ENCODE measurements around the gene HCN2.

HCN2 gene

GRCh38 chr19:612941-613340, 23.3 kb downstream of the HCN2 start:
- no peaks in the 10 kb centered on the region for H3K9me3 ChIP-seq (ENCODE audit: control extremely low read depth in 1 of 5, control insufficient read depth in 4 of 5, insufficient read depth in 2 of 5, low read depth in 1 of 5, low read length in 4 of 5)
- no peak overlapping the region for H3K27ac ChIP-seq (ENCODE audit: insufficient read depth in 1 of 2, low read depth in 1 of 2, low read length in 2 of 2, poor library complexity in 1 of 2, severe bottlenecking in 2 of 2)
- WGBS (ENCODE audit: insufficient coverage), result 93% methylated on average over 32 of the region's 33 CpGs
- ChIA-PET POLR2A (interaction anchor here (0.6 kb wide), 1 partner anchor 1810 kb away, joined by 4 read pairs; no protein-coding TSS in a partner anchor), CTCF (no interaction called here)
- H3K4me1 ChIP-seq (ENCODE audit: control extremely low read depth in 1 of 4, control insufficient read depth in 4 of 4, insufficient read depth in 4 of 4, low read length in 3 of 4), result peaks cover 0 to 33% (median 18%) of the 10 kb centered on the region in 4 experiments
- H3K4me3 ChIP-seq (ENCODE audit: control insufficient read depth in 1 of 7, extremely low read depth in 1 of 7, insufficient read depth in 4 of 7, low read depth in 2 of 7, low read length in 6 of 7), result no peak overlapping the region
- H3K36me3 ChIP-seq (ENCODE audit: control insufficient read depth in 4 of 4, insufficient read depth in 4 of 4, low read length in 3 of 4), result peaks cover 0 to 7% (median under 1%) of the 10 kb centered on the region in 4 experiments
- no peak for DNase-seq
- H3K27me3 ChIP-seq (replicated peaks in 2 of 5; ENCODE audit: control insufficient read depth in 4 of 5, insufficient read depth in 5 of 5, low read length in 4 of 5), result peaks cover 0 to 15% (median 0%) of the 10 kb centered on the region in 5 experiments

GRCh38 chr19:613732-614567, 24.3 kb downstream of the HCN2 start:
- CTCF ChIA-PET, result no interaction called here
- Histone ChIP-seq H3K4me3 (ENCODE audit: control insufficient read depth in 1 of 7, extremely low read depth in 1 of 7, insufficient read depth in 4 of 7, low read depth in 2 of 7, low read length in 6 of 7) (no peak overlapping the region), H3K27me3 (replicated peaks in 2 of 5; ENCODE audit: control insufficient read depth in 4 of 5, insufficient read depth in 5 of 5, low read length in 4 of 5) (peaks cover 0 to 15% (median 0%) of the 10 kb centered on the region in 5 experiments), H3K4me1 (ENCODE audit: control extremely low read depth in 1 of 4, control insufficient read depth in 4 of 4, insufficient read depth in 4 of 4, low read length in 3 of 4) (peaks cover 0 to 28% (median 16%) of the 10 kb centered on the region in 4 experiments), H3K27ac (ENCODE audit: insufficient read depth in 1 of 2, low read depth in 1 of 2, low read length in 2 of 2, poor library complexity in 1 of 2, severe bottlenecking in 2 of 2) (no peak overlapping the region), H3K36me3 (ENCODE audit: control insufficient read depth in 4 of 4, insufficient read depth in 4 of 4, low read length in 3 of 4) (peaks cover 0 to 16% (median 7%) of the 10 kb centered on the region in 4 experiments), H3K9me3 (ENCODE audit: control extremely low read depth in 1 of 5, control insufficient read depth in 4 of 5, insufficient read depth in 2 of 5, low read depth in 1 of 5, low read length in 4 of 5) (no peaks in the 10 kb centered on the region)
- no peak for DNase-seq
- 79% methylated on average over 41 of the region's 54 CpGs for WGBS (ENCODE audit: insufficient coverage)
- POLR2A ChIA-PET, result no interaction called here

DNA sequence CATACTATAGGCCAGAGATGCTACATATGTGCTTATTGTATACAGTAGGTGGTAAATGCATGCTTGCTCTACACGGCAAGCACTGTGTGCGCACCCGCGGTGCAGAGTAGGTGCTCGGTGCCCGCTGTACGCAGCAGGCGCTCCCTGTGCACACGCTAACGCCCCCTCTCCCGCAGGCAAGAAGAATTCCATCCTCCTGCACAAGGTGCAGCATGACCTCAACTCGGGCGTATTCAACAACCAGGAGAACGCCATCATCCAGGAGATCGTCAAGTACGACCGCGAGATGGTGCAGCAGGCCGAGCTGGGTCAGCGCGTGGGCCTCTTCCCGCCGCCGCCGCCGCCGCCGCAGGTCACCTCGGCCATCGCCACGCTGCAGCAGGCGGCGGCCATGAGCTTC, 25.9 kb downstream of the HCN2 start:
- Histone ChIP-seq H3K4me1 (ENCODE audit: control extremely low read depth in 1 of 4, control insufficient read depth in 4 of 4, insufficient read depth in 4 of 4, low read length in 3 of 4) (peaks cover 0 to 13% (median 9%) of the 10 kb centered on the region in 4 experiments), H3K27me3 (replicated peaks in 2 of 5; ENCODE audit: control insufficient read depth in 4 of 5, insufficient read depth in 5 of 5, low read length in 4 of 5) (peaks cover 0 to 15% (median 0%) of the 10 kb centered on the region in 5 experiments), H3K4me3 (ENCODE audit: control insufficient read depth in 1 of 7, extremely low read depth in 1 of 7, insufficient read depth in 4 of 7, low read depth in 2 of 7, low read length in 6 of 7) (peak overlapping the region in 2 of 7 experiments; percentile 36 to 50), H3K9me3 (ENCODE audit: control extremely low read depth in 1 of 5, control insufficient read depth in 4 of 5, insufficient read depth in 2 of 5, low read depth in 1 of 5, low read length in 4 of 5) (no peaks in the 10 kb centered on the region), H3K36me3 (ENCODE audit: control insufficient read depth in 4 of 4, insufficient read depth in 4 of 4, low read length in 3 of 4) (peaks cover 3 to 32% (median 17%) of the 10 kb centered on the region in 4 experiments), H3K27ac (ENCODE audit: insufficient read depth in 1 of 2, low read depth in 1 of 2, low read length in 2 of 2, poor library complexity in 1 of 2, severe bottlenecking in 2 of 2) (no peak overlapping the region)
- ChIA-PET CTCF (interaction anchor here (1.1 kb wide), 1 partner anchor 10 kb away, joined by 3 read pairs; no protein-coding TSS in a partner anchor), POLR2A (no interaction called here)
- peak in 1 of 3 donors; percentile 30 for DNase-seq
- WGBS (ENCODE audit: insufficient coverage), result 33% methylated on average over 26 of the region's 33 CpGs

DNA sequence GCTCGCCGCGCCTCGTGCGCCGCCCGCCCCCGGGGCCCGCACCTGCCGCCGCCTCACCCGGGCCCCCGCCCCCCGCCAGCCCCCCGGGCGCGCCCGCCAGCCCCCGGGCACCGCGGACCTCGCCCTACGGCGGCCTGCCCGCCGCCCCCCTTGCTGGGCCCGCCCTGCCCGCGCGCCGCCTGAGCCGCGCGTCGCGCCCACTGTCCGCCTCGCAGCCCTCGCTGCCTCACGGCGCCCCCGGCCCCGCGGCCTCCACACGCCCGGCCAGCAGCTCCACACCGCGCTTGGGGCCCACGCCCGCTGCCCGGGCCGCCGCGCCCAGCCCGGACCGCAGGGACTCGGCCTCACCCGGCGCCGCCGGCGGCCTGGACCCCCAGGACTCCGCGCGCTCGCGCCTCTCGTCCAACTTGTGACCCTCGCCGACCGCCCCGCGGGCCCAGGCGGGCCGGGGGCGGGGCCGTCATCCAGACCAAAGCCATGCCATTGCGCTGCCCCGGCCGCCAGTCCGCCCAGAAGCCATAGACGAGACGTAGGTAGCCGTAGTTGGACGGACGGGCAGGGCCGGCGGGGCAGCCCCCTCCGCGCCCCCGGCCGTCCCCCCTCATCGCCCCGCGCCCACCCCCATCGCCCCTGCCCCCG, 26.5 kb downstream of the HCN2 start:
- peaks cover 3 to 35% (median 17%) of the 10 kb centered on the region in 4 experiments for H3K36me3 ChIP-seq (ENCODE audit: control insufficient read depth in 4 of 4, insufficient read depth in 4 of 4, low read length in 3 of 4)
- DNase-seq, result no peak
- H3K27ac ChIP-seq (ENCODE audit: insufficient read depth in 1 of 2, low read depth in 1 of 2, low read length in 2 of 2, poor library complexity in 1 of 2, severe bottlenecking in 2 of 2), result no peak overlapping the region
- POLR2A ChIA-PET, result no interaction called here
- H3K27me3 ChIP-seq (replicated peaks in 2 of 5; ENCODE audit: control insufficient read depth in 4 of 5, insufficient read depth in 5 of 5, low read length in 4 of 5), result peaks cover 0 to 15% (median 0%) of the 10 kb centered on the region in 5 experiments
- H3K4me3 ChIP-seq (ENCODE audit: control insufficient read depth in 1 of 7, extremely low read depth in 1 of 7, insufficient read depth in 4 of 7, low read depth in 2 of 7, low read length in 6 of 7), result no peak overlapping the region
- CTCF ChIA-PET, result interaction anchor here (1.1 kb wide), 1 partner anchor 10 kb away, joined by 3 read pairs; no protein-coding TSS in a partner anchor
- peaks cover 0 to 7% (median 4%) of the 10 kb centered on the region in 4 experiments for H3K4me1 ChIP-seq (ENCODE audit: control extremely low read depth in 1 of 4, control insufficient read depth in 4 of 4, insufficient read depth in 4 of 4, low read length in 3 of 4)
- H3K9me3 ChIP-seq (ENCODE audit: control extremely low read depth in 1 of 5, control insufficient read depth in 4 of 5, insufficient read depth in 2 of 5, low read depth in 1 of 5, low read length in 4 of 5), result no peaks in the 10 kb centered on the region
- 20% methylated on average over 63 of the region's 97 CpGs for WGBS (ENCODE audit: insufficient coverage)

- WGBS (ENCODE audit: insufficient coverage), result 96% methylated on average over 29 of the region's 58 CpGs
- ChIA-PET CTCF (no interaction called here), POLR2A (no interaction called here)
- DNase-seq, result no peak
- Histone ChIP-seq H3K27me3 (replicated peaks in 2 of 5; ENCODE audit: control insufficient read depth in 4 of 5, insufficient read depth in 5 of 5, low read length in 4 of 5) (peaks cover 0 to 15% (median 0%) of the 10 kb centered on the region in 5 experiments), H3K4me1 (ENCODE audit: control extremely low read depth in 1 of 4, control insufficient read depth in 4 of 4, insufficient read depth in 4 of 4, low read length in 3 of 4) (peaks cover 0 to 4% (median 2%) of the 10 kb centered on the region in 4 experiments), H3K27ac (ENCODE audit: insufficient read depth in 1 of 2, low read depth in 1 of 2, low read length in 2 of 2, poor library complexity in 1 of 2, severe bottlenecking in 2 of 2) (no peak overlapping the region), H3K36me3 (ENCODE audit: control insufficient read depth in 4 of 4, insufficient read depth in 4 of 4, low read length in 3 of 4) (peaks cover 3 to 43% (median 21%) of the 10 kb centered on the region in 4 experiments), H3K9me3 (ENCODE audit: control extremely low read depth in 1 of 5, control insufficient read depth in 4 of 5, insufficient read depth in 2 of 5, low read depth in 1 of 5, low read length in 4 of 5) (no peaks in the 10 kb centered on the region), H3K4me3 (ENCODE audit: control insufficient read depth in 1 of 7, extremely low read depth in 1 of 7, insufficient read depth in 4 of 7, low read depth in 2 of 7, low read length in 6 of 7) (no peak overlapping the region)
These were observed 27.3 kb downstream of the HCN2 start for GRCh38 chr19:616747-617526.

DNA sequence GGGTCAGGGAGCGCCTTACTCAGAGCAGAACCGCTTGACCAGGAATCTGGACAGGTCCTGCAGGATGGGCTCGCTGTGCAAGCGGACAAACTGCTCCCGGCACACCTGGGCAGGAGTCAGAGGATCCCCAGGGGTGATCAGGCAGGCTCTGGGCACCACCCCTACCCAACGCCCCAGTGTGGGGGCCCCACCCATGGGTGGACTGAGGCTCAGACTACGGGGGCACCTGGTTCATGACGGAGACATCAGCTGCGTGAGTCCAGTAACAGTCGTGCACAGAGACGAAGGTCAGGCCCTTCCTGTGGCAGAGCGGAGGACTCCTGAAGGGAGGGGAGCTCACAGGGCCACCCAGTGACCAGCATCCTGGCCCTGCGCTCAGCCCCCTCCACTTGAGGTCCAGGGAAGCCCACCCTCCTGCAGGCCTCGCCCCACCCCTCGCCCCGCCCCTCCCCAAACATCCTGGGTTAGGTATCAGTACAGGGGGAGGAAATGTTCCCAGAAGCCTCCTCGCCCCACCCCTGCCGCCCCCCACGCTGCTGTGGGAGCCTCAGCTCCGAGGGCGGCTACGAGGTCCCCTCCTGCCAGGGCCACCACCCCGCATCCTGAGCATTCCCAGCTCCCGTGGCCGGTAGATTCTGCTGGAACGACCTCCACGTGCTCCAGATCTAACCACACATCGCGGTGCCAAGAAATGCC, 28.0 kb downstream of the HCN2 start:
- peaks cover 3 to 49% (median 25%) of the 10 kb centered on the region in 4 experiments for H3K36me3 ChIP-seq (ENCODE audit: control insufficient read depth in 4 of 4, insufficient read depth in 4 of 4, low read length in 3 of 4)
- peaks cover 0 to 15% (median 0%) of the 10 kb centered on the region in 5 experiments for H3K27me3 ChIP-seq (replicated peaks in 2 of 5; ENCODE audit: control insufficient read depth in 4 of 5, insufficient read depth in 5 of 5, low read length in 4 of 5)
- ChIA-PET POLR2A (no interaction called here), CTCF (interaction anchor here (1.2 kb wide), 1 partner anchor 9 kb away, joined by 7 read pairs; no protein-coding TSS in a partner anchor)
- H3K27ac ChIP-seq (ENCODE audit: insufficient read depth in 1 of 2, low read depth in 1 of 2, low read length in 2 of 2, poor library complexity in 1 of 2, severe bottlenecking in 2 of 2), result no peak overlapping the region
- no peak for DNase-seq
- H3K4me1 ChIP-seq (ENCODE audit: control extremely low read depth in 1 of 4, control insufficient read depth in 4 of 4, insufficient read depth in 4 of 4, low read length in 3 of 4), result peaks cover 0 to 4% (median 2%) of the 10 kb centered on the region in 4 experiments
- H3K4me3 ChIP-seq (ENCODE audit: control insufficient read depth in 1 of 7, extremely low read depth in 1 of 7, insufficient read depth in 4 of 7, low read depth in 2 of 7, low read length in 6 of 7), result no peak overlapping the region
- no peaks in the 10 kb centered on the region for H3K9me3 ChIP-seq (ENCODE audit: control extremely low read depth in 1 of 5, control insufficient read depth in 4 of 5, insufficient read depth in 2 of 5, low read depth in 1 of 5, low read length in 4 of 5)
- WGBS (ENCODE audit: insufficient coverage), result 93% methylated on average over 24 of the region's 29 CpGs

All from common myeloid progenitor, CD34-positive (primary cell).